ENCODE data around the gene OGFOD2.

The OGFOD2 gene

GRCh38 chr12:122977655-122978392, 2.8 kb downstream of the OGFOD2 start:
- DNase-seq (ENCODE audit: low spot score) = no peak

GRCh38 chr12:122978507-122978955, 3.5 kb downstream of the OGFOD2 start:
- DNase-seq (ENCODE audit: low spot score) = no peak

GRCh38 chr12:122979001-122979907, 4.2 kb downstream of the OGFOD2 start:
- no peak for DNase-seq (ENCODE audit: low spot score)

GRCh38 chr12:122979908-122980182, 4.8 kb downstream of the OGFOD2 start:
- no peak for DNase-seq (ENCODE audit: low spot score)

GRCh38 chr12:122980183-122981035, 5.4 kb downstream of the OGFOD2 start, which contains the start of gene ARL6IP4:
Gene ARL6IP4 (plus strand): TSS chr12:122980681. CDS start chr12:122981140, 459 bp downstream.
- peak; percentile 89 for DNase-seq (ENCODE audit: low spot score)

GRCh38 chr12:122981036-122981471, 6.0 kb downstream of the OGFOD2 start:
- no peak for DNase-seq (ENCODE audit: low spot score)

- DNase-seq (ENCODE audit: low spot score) = no peak
Observed at GRCh38 chr12:122981587-122982476, 6.8 kb downstream of the OGFOD2 start.

- DNase-seq (ENCODE audit: low spot score) = no peak
Observed at GRCh38 chr12:122982477-122982815, 7.4 kb downstream of the OGFOD2 start.

- DNase-seq (ENCODE audit: low spot score) = no peak
Observed at GRCh38 chr12:122982963-122983788, 8.1 kb downstream of the OGFOD2 start.

- DNase-seq (ENCODE audit: low spot score) = no peak
Observed at GRCh38 chr12:122983789-122984515, 8.9 kb downstream of the OGFOD2 start.

- no peak for DNase-seq (ENCODE audit: low spot score)
Observed at GRCh38 chr12:122984612-122985337, 9.7 kb downstream of the OGFOD2 start.

- DNase-seq (ENCODE audit: low spot score) = no peak
Observed at GRCh38 chr12:122985338-122986257, 10.6 kb downstream of the OGFOD2 start.

GRCh38 chr12:122986258-122986871, 11.3 kb downstream of the OGFOD2 start:
- no peak for DNase-seq (ENCODE audit: low spot score)

GRCh38 chr12:122987086-122987951, 12.3 kb downstream of the OGFOD2 start:
- DNase-seq (ENCODE audit: low spot score) = no peak

- no peak for DNase-seq (ENCODE audit: low spot score)
Observed at GRCh38 chr12:122988036-122988435, 13.0 kb downstream of the OGFOD2 start.

- DNase-seq (ENCODE audit: low spot score) = no peak
Observed at GRCh38 chr12:122988612-122989212, 13.7 kb downstream of the OGFOD2 start.
